MM.1S (cell line): Measurements from ENCODE around the gene PARVB.

Source experiments
- DNase-seq: peaks from one replicate; pipeline ENCODE4 v3.0.0-alpha.2; 2015
- H2AFZ ChIP-seq: fragments of 300-600 bp; sonication (generic); 2 replicates; pipeline ENCODE4 v1.6.0; 2016; ENCODE audit warnings: antibody characterized with exemption, low read length
- H3F3A ChIP-seq: fragments of 300-600 bp; sonication (generic); 2 replicates; pipeline ENCODE4 v1.6.1; 2016; ENCODE audit warnings: mild to moderate bottlenecking, antibody characterized with exemption, low read length, moderate library complexity, mixed read lengths; ENCODE audit not compliant: insufficient read depth
- H3K27ac ChIP-seq: fragments of 300-600 bp; sonication (generic); 2 replicates; pipeline ENCODE4 v1.5.1; 2016; ENCODE audit warnings: mild to moderate bottlenecking, low read length
- H3K27me3 ChIP-seq: fragments of 300-600 bp; sonication (generic); replicated peaks from 2 replicates; pipeline ENCODE4 v1.6.0; 2016; ENCODE audit warnings: low read length; ENCODE audit not compliant: insufficient read depth
- H3K36me3 ChIP-seq: fragments of 300-600 bp; sonication (generic); replicated peaks from 2 replicates; pipeline ENCODE4 v1.6.1; 2016; ENCODE audit warnings: mild to moderate bottlenecking, low read length, mixed read lengths; ENCODE audit not compliant: insufficient read depth
- H3K4me1 ChIP-seq: fragments of 300-600 bp; sonication (generic); 2 replicates; pipeline ENCODE4 v1.6.1; 2016; ENCODE audit warnings: low read length, mixed read lengths
- H3K4me2 ChIP-seq: fragments of 300-600 bp; sonication (generic); 2 replicates; pipeline ENCODE4 v1.6.0; 2016; ENCODE audit warnings: low read depth, low read length
- H3K4me3 ChIP-seq: fragments of 300-600 bp; sonication (generic); 2 replicates; pipeline ENCODE4 v1.5.1; 2016; ENCODE audit warnings: low read length, mixed read lengths
- H3K79me2 ChIP-seq: fragments of 300-600 bp; sonication (generic); 2 replicates; pipeline ENCODE4 v1.6.1; 2016; ENCODE audit warnings: mixed run types, low read length, mixed read lengths
- H3K9ac ChIP-seq: fragments of 300-600 bp; sonication (generic); 2 replicates; pipeline ENCODE4 v1.6.1; 2016; ENCODE audit warnings: low read length, mixed read lengths
- H3K9me2 ChIP-seq: fragments of 300-600 bp; sonication (generic); replicated peaks from 2 replicates; pipeline ENCODE4 v1.6.1; 2016; ENCODE audit warnings: mild to moderate bottlenecking, low read length, mixed read lengths; ENCODE audit not compliant: insufficient read depth
- H3K9me3 ChIP-seq: fragments of 300-600 bp; sonication (generic); replicated peaks from 2 replicates; pipeline ENCODE4 v1.6.1; 2016; ENCODE audit warnings: mild to moderate bottlenecking, low read length, mixed read lengths; ENCODE audit not compliant: insufficient read depth
- H4K20me1 ChIP-seq: fragments of 300-600 bp; sonication (generic); 2 replicates; pipeline ENCODE4 v1.6.1; 2016; ENCODE audit warnings: mild to moderate bottlenecking, low read length, moderate library complexity, mixed read lengths; ENCODE audit not compliant: insufficient read depth
- EZH2 ChIP-seq: fragments of 300-600 bp; sonication (generic); optimal IDR thresholded peaks from 2 replicates; pipeline ENCODE3; 2017; ENCODE audit warnings: low read depth, mild to moderate bottlenecking, antibody characterized with exemption, low read length, mixed read lengths
- EZH2phosphoT487 ChIP-seq: fragments of 300-600 bp; sonication (generic); IDR thresholded peaks from 2 replicates; pipeline ENCODE4 v1.6.1; 2018; ENCODE audit warnings: antibody characterized with exemption, low read length
- TF ChIP-seq, protein P1 (sequence below): fragments of 300-600 bp; sonication (generic); IDR thresholded peaks from 2 replicates; pipeline ENCODE4 v1.5.1; 2016; ENCODE audit warnings: antibody characterized with exemption, low read length, mixed read lengths

Gene PARVB

GRCh38 chr22:44002997-44003396 is 21.1 kb upstream of the PARVB start:
- Histone ChIP-seq H4K20me1 (no peaks in the 10 kb centered on the region), H3K79me2 (no peaks in the 10 kb centered on the region), H3K9me2 (no peaks in the 10 kb centered on the region), H3K36me3 (no peaks in the 10 kb centered on the region), H3K4me1 (no peaks in the 10 kb centered on the region), H3K4me3 (no peak overlapping the region), H3F3A (no peaks in the 10 kb centered on the region), H3K9ac (no peak overlapping the region), H2AFZ (no peak overlapping the region), H3K27me3 (no peaks in the 10 kb centered on the region), H3K27ac (no peak overlapping the region), H3K9me3 (no peaks in the 10 kb centered on the region), H3K4me2 (no peak overlapping the region)
- TF ChIP-seq EZH2phosphoT487 (no peak), EZH2 (no peak)
- TF ChIP-seq, protein P1, sequence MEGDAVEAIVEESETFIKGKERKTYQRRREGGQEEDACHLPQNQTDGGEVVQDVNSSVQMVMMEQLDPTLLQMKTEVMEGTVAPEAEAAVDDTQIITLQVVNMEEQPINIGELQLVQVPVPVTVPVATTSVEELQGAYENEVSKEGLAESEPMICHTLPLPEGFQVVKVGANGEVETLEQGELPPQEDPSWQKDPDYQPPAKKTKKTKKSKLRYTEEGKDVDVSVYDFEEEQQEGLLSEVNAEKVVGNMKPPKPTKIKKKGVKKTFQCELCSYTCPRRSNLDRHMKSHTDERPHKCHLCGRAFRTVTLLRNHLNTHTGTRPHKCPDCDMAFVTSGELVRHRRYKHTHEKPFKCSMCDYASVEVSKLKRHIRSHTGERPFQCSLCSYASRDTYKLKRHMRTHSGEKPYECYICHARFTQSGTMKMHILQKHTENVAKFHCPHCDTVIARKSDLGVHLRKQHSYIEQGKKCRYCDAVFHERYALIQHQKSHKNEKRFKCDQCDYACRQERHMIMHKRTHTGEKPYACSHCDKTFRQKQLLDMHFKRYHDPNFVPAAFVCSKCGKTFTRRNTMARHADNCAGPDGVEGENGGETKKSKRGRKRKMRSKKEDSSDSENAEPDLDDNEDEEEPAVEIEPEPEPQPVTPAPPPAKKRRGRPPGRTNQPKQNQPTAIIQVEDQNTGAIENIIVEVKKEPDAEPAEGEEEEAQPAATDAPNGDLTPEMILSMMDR, result no peak
- no peak for DNase-seq

- Histone ChIP-seq H3K27ac (no peak overlapping the region), H3K9me3 (no peaks in the 10 kb centered on the region), H3K9ac (no peak overlapping the region), H3K79me2 (no peaks in the 10 kb centered on the region), H3K4me3 (no peak overlapping the region), H3F3A (no peaks in the 10 kb centered on the region), H3K4me2 (no peak overlapping the region), H3K4me1 (no peaks in the 10 kb centered on the region), H4K20me1 (no peaks in the 10 kb centered on the region), H3K9me2 (no peaks in the 10 kb centered on the region), H2AFZ (no peak overlapping the region), H3K27me3 (no peaks in the 10 kb centered on the region), H3K36me3 (no peaks in the 10 kb centered on the region)
- DNase-seq, result no peak
- no peak for TF ChIP-seq EZH2phosphoT487
- TF ChIP-seq, protein P1, result no peak
- no peak for TF ChIP-seq EZH2
Observed at GRCh38 chr22:44003405-44004103, 20.5 kb upstream of the PARVB start.

GRCh38 chr22:44004104-44004460 is 20.0 kb upstream of the PARVB start:
- H3K4me3 ChIP-seq, result no peak overlapping the region
- no peak overlapping the region for H3K27ac ChIP-seq
- TF ChIP-seq, protein P1, result no peak
- TF ChIP-seq EZH2 (no peak), EZH2phosphoT487 (no peak)

More at GRCh38 chr22:44004104-44004460, 20.0 kb upstream of the PARVB start:
- Histone ChIP-seq H3K36me3 (no peaks in the 10 kb centered on the region), H3F3A (no peaks in the 10 kb centered on the region), H3K4me2 (no peak overlapping the region), H3K4me1 (no peaks in the 10 kb centered on the region), H3K9me3 (no peaks in the 10 kb centered on the region), H3K9ac (no peak overlapping the region), H3K27me3 (no peaks in the 10 kb centered on the region), H3K79me2 (no peaks in the 10 kb centered on the region), H3K9me2 (no peaks in the 10 kb centered on the region), H4K20me1 (no peaks in the 10 kb centered on the region), H2AFZ (no peak overlapping the region)
- DNase-seq, result no peak
